K562 (cell line): ENCODE measurements around the gene DNAH5. TPM values are rescaled to one million over a fixed set of nuclear protein-coding genes. Genes with fewer than 3 reads are reported as not detected.

ENCODE experiments used
- ATAC-seq: fragments of 200-7000 bp; cut with Tn5 transposase; 3 replicates; pipeline ENCODE4 v1.9.1; 2020; ENCODE audit warnings: moderate library complexity
- BruUV-seq: library from RNA; stranded (reverse); fragments of 400-500 nt; replicated peaks from 2 replicates; lab custom pipeline; 2021; lab: Mats Ljungman, UMichigan
- CTCF ChIA-PET: fragments of 300-600 bp; formaldehyde crosslinking; extraction: SDS; loops from one replicate; lab custom pipeline; 2021; ENCODE audit warnings: low intra/inter-chr PET ratio; lab: Yijun Ruan, JAX
- POLR2A ChIA-PET: fragments of 300-600, 350-650 bp; sonication (Branson Sonifier 250); formaldehyde crosslinking; extraction: SDS; loops from one replicate; lab custom pipeline; 2021; ENCODE audit warnings: antibody characterized with exemption, inconsistent platforms; lab: Yijun Ruan, JAX
- DNase-seq, 4 experiments: peaks; one replicate each; pipeline versions ENCODE4 v3.0.0 to v3.0.0-alpha.2; 2011 to 2018; ENCODE audit warnings: low spot score in 3 of 4, mixed read lengths in 3 of 4; ENCODE audit errors: extremely low read depth in 1 of 4
- FAIRE-seq: peaks from 2 replicates; lab custom pipeline; 2011; peaks lifted over from hg19 to GRCh38; lab: Jason Lieb, UNC
- H2AFZ ChIP-seq: 2 replicates; pipeline ENCODE4 v1.6.0; 2011; ENCODE audit warnings: low read depth, low read length, control low read depth, inconsistent platforms
- H3K27ac ChIP-seq: fragments of 200-600 bp; 3 replicates; pipeline ENCODE4 v1.8.0; 2011; ENCODE audit warnings: low read depth, mild to moderate bottlenecking, control low read depth, inconsistent platforms, low read length, moderate library complexity, mixed read lengths; ENCODE audit errors: extremely low read depth
- H3K27me3 ChIP-seq, 2 experiments: fragments of 300-600 bp in 1 of 2; 2 replicates in 1 of 2; 3 replicates in 1 of 2; pipeline versions ENCODE4 v1.6.0 to v1.8.0; 2011; ENCODE audit warnings: inconsistent platforms in 2 of 2, low read length in 2 of 2, mild to moderate bottlenecking in 1 of 2, mixed read lengths in 1 of 2, moderate library complexity in 1 of 2; ENCODE audit not compliant: control insufficient read depth in 2 of 2, insufficient read depth in 2 of 2
- H3K36me3 ChIP-seq: fragments of 300-600 bp; 3 replicates; pipeline ENCODE4 v1.8.0; 2011; ENCODE audit warnings: mild to moderate bottlenecking, low read length, inconsistent platforms; ENCODE audit not compliant: control insufficient read depth, insufficient read depth
- H3K4me1 ChIP-seq, 2 experiments: fragments of 200-600 bp in 1 of 2; replicated peaks in 1 of 2; 2 replicates in 1 of 2; 3 replicates in 1 of 2; pipeline versions ENCODE4 v1.5.1 to v1.8.0; 2011; ENCODE audit warnings: inconsistent platforms in 2 of 2, low read length in 2 of 2, mild to moderate bottlenecking in 1 of 2, mixed read lengths in 1 of 2, moderate library complexity in 1 of 2; ENCODE audit not compliant: control insufficient read depth in 2 of 2, insufficient read depth in 2 of 2
- H3K4me2 ChIP-seq: 2 replicates; pipeline ENCODE4 v1.6.1; 2011; ENCODE audit warnings: low read length, control low read depth, inconsistent platforms, mixed read lengths; ENCODE audit not compliant: insufficient read depth
- H3K4me3 ChIP-seq: fragments of 200-600 bp; sonication (generic), shearing (Covaris generic); 2 replicates; pipeline ENCODE4 v1.5.1; 2016; ENCODE audit warnings: control low read depth, inconsistent platforms
- H3K79me2 ChIP-seq: fragments of 200-600 bp; 3 replicates; pipeline ENCODE4 v1.8.0; 2011; ENCODE audit warnings: low read length, inconsistent platforms; ENCODE audit not compliant: control insufficient read depth, insufficient read depth
- H3K9ac ChIP-seq, 2 experiments: 2 replicates each; pipeline versions ENCODE4 v1.6.0 to v1.6.1; 2011; ENCODE audit warnings: low read depth in 2 of 2, low read length in 2 of 2, control low read depth in 1 of 2, inconsistent platforms in 1 of 2, mild to moderate bottlenecking in 1 of 2, mixed read lengths in 1 of 2; ENCODE audit not compliant: insufficient read depth in 1 of 2
- H3K9me1 ChIP-seq: one replicate; pipeline ENCODE4 v1.6.0; 2011; ENCODE audit warnings: inconsistent platforms, mild to moderate bottlenecking, low read length, moderate library complexity; ENCODE audit not compliant: control insufficient read depth, insufficient read depth
- H3K9me3 ChIP-seq: replicated peaks from 2 replicates; pipeline ENCODE4 v1.5.1; 2011; ENCODE audit warnings: low read depth, low read length, inconsistent platforms; ENCODE audit not compliant: control insufficient read depth, insufficient read depth
- H4K20me1 ChIP-seq: replicated peaks from 2 replicates; pipeline ENCODE4 v1.6.1; 2011; ENCODE audit warnings: low read length, inconsistent platforms, mixed read lengths; ENCODE audit not compliant: control insufficient read depth, insufficient read depth
- ATF2 ChIP-seq: sonication (generic); formaldehyde crosslinking; IDR thresholded peaks from 2 replicates; pipeline ENCODE4 v1.8.1; 2022; ENCODE audit warnings: missing genetic modification reagents
- CBX8 ChIP-seq: fragments of 200-600 bp; sonication (generic); IDR thresholded peaks from 2 replicates; pipeline ENCODE4 v1.6.1; 2012; ENCODE audit warnings: borderline replicate concordance, mixed run types, low read depth, mild to moderate bottlenecking, moderate library complexity, mixed read lengths, low read length, control low read depth, inconsistent platforms; ENCODE audit not compliant: poor library complexity, severe bottlenecking; ENCODE audit errors: extremely low read depth
- EGR1 ChIP-seq: fragments of 450-650 bp; conservative IDR thresholded peaks from 2 replicates; pipeline ENCODE4 v1.6.1; 2017; ENCODE audit warnings: mild to moderate bottlenecking
- HES1 ChIP-seq: fragments of 450-650 bp; IDR thresholded peaks from 2 replicates; pipeline ENCODE4 v1.6.1; 2016; ENCODE audit warnings: low read depth, mild to moderate bottlenecking, moderate library complexity
- NBN ChIP-seq: fragments of 450-650 bp; IDR thresholded peaks from 2 replicates; pipeline ENCODE4 v1.6.1; 2016; ENCODE audit warnings: low read depth, mild to moderate bottlenecking
- NFYB ChIP-seq: IDR thresholded peaks from 2 replicates; pipeline ENCODE4 v1.6.1; 2011; ENCODE audit warnings: mild to moderate bottlenecking, moderate library complexity; ENCODE audit not compliant: insufficient read length; ENCODE audit errors: extremely low read depth
- NR3C1 ChIP-seq: sonication (generic); formaldehyde crosslinking; IDR thresholded peaks from 2 replicates; pipeline ENCODE4 v1.8.1; 2022; ENCODE audit warnings: missing genetic modification reagents
- RBM17 ChIP-seq: fragments of 200-400 bp; formaldehyde crosslinking; IDR thresholded peaks from 2 replicates; pipeline ENCODE4 v1.6.1; 2017; ENCODE audit warnings: low read depth, mild to moderate bottlenecking, low read length, borderline replicate concordance
- SETDB1 ChIP-seq: IDR thresholded peaks from one replicate; pipeline ENCODE4 v1.6.1; 2012; ENCODE audit warnings: low read length, control low read depth, inconsistent platforms
- SREBF1 ChIP-seq: fragments of 150-350 bp; IDR thresholded peaks from 2 replicates; pipeline ENCODE4 v1.6.1; 2014; ENCODE audit warnings: antibody characterized with exemption, low read depth, low read length, borderline replicate concordance
- ZBTB8A ChIP-seq: fragments of 450-650 bp; IDR thresholded peaks from 2 replicates; pipeline ENCODE4 v1.6.1; 2018; ENCODE audit warnings: mild to moderate bottlenecking, moderate library complexity; ENCODE audit not compliant: partially characterized antibody
- ZNF311 ChIP-seq: fragments of 250-450 bp; sonication (Bioruptor Pico); IDR thresholded peaks from 2 replicates; pipeline ENCODE4 v1.4.0; 2020; ENCODE audit warnings: mild to moderate bottlenecking, moderate library complexity
- ZNF431 ChIP-seq: sonication (generic); formaldehyde crosslinking; IDR thresholded peaks from 2 replicates; pipeline ENCODE4 v1.8.0; 2022; ENCODE audit warnings: mild to moderate bottlenecking, missing genetic modification reagents
- WGBS: fragments of 100-300 bp; shearing (Covaris generic); methylation state at CpG from one replicate; pipeline ENCODE4 v1.1.6; 2016; ENCODE audit warnings: low coverage, mixed read lengths; ENCODE audit not compliant: insufficient coverage; ENCODE audit errors: missing lambda C conversion rate; 5-methylcytosine and 5-hydroxymethylcytosine counted together
- in situ Hi-C: fragments of 300-500 bp; cut with MboI; formaldehyde crosslinking; loops from 4 replicates; pipeline ENCODE4 v1.15.0; 2018; ENCODE audit warnings: inconsistent platforms, mixed read lengths
- intact Hi-C: fragments of 100-400 bp; cut with micrococcal nuclease; formaldehyde crosslinking; loops from 2 replicates; pipeline ENCODE4 v1.14.2; 2022
- polyA plus RNA-seq, 8 experiments: library from polyadenylated mRNA; depleted of rRNA in 4 of 8; stranded (reverse) in 5 of 8; unstranded in 3 of 8; fragments of >200 nt; fragmentation: Nextera tagmentation in 2 of 8; fragmentation: Illumina TruSeq in 1 of 8; extraction: Ambion mirVana in 2 of 8; extraction: Trizol in 1 of 8; gene quantifications; 2 replicates each; pipeline versions ENCODE4 v1.2.1 to v1.2.3, GENCODE V29; 2011 to 2014; ENCODE audit warnings: inconsistent platforms in 1 of 8, missing spikeins in 1 of 8
- total RNA-seq, 7 experiments: library from RNA; depleted of rRNA in 6 of 7; stranded (reverse); fragments of >200 nt in 6 of 7; fragmentation: Illumina TruSeq in 2 of 7; extraction: Trizol in 2 of 7; gene quantifications; 2 replicates each; pipeline versions ENCODE4 v1.2.1 to v1.2.3, GENCODE V29; 2011 to 2021; ENCODE audit warnings: low replicate concordance in 1 of 7
- TF ChIP-seq, protein P1 (sequence below): fragments of 250-450 bp; sonication (Bioruptor Pico); IDR thresholded peaks from 2 replicates; pipeline ENCODE4 v1.8.0; 2021; ENCODE audit warnings: borderline replicate concordance, mild to moderate bottlenecking, moderate library complexity; ENCODE audit not compliant: poor library complexity, severe bottlenecking

DNAH5 gene
- total and polyA plus RNA-seq, 9 of the 15 experiments (the other 6 are each of a cell fraction or from before 2014, with no cell fraction given): 0.03 TPM; not detected in 8

DNA sequence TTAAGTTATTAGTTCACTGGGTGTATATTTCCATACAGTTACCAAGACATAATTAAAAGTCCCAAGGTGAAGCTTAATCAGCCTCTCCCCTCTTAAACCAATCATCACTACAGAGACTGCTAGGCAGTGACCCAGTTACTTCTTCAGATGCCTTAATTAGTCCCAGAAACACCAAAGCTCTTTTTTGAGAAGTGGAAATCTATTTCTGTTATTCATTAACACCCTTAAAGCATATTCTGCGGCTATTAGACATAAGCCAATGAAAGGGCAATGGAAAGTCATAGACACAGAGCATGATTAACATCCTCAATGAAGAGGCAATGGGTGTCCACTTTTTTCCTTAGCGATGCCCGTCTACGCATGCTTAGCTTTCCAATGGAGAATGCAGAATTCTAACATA, 48.3 kb upstream of the DNAH5 start:
- intact Hi-C loops: loop anchor here (10.0 kb wide), 1 partner anchor 92 kb away; no protein-coding TSS in a partner anchor
- Histone ChIP-seq H3K9me1 (no peaks in the 10 kb centered on the region), H3K4me2 (no peak overlapping the region), H3K27ac (no peak overlapping the region), H3K4me3 (no peak overlapping the region), H2AFZ (no peak overlapping the region), H3K79me2 (no peaks in the 10 kb centered on the region), H3K36me3 (no peaks in the 10 kb centered on the region), H3K4me1 (no peaks in the 10 kb centered on the region), H3K27me3 (peaks cover 5% of the 10 kb centered on the region in 2 experiments; a peak in 2 of 5 replicates), H3K9me3 (no peaks in the 10 kb centered on the region; the same call in 1 of the 2 replicates), H3K9ac (no peak overlapping the region), H4K20me1 (no peaks in the 10 kb centered on the region)
- ChIA-PET CTCF (no interaction called here), POLR2A (no interaction called here)
- TF ChIP-seq CBX8: no peak
- no peak for TF ChIP-seq HES1
- no peak for TF ChIP-seq SETDB1
- no peak for TF ChIP-seq NR3C1 (CRISPR knock-in tag)
- no peak for TF ChIP-seq RBM17
- TF ChIP-seq, protein P1, sequence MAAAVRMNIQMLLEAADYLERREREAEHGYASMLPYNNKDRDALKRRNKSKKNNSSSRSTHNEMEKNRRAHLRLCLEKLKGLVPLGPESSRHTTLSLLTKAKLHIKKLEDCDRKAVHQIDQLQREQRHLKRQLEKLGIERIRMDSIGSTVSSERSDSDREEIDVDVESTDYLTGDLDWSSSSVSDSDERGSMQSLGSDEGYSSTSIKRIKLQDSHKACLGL (CRISPR knock-in tag): no peak
- no peak for TF ChIP-seq NFYB
- no peak for TF ChIP-seq SREBF1
- no peak for TF ChIP-seq ZNF431 (CRISPR knock-in tag)
- no peak for TF ChIP-seq ZNF311 (CRISPR knock-in tag)
- no peak for TF ChIP-seq EGR1
- TF ChIP-seq ZBTB8A: no peak
- no peak for TF ChIP-seq NBN
- TF ChIP-seq ATF2 (CRISPR knock-in tag): no peak
- FAIRE-seq: no peak
- in situ Hi-C loops: loop anchor here (25.0 kb wide), 1 partner anchor 1020 kb away; no protein-coding TSS in a partner anchor
- ATAC-seq: no peak
- DNase-seq: no peak
- BruUV-seq: no TSS peak
- 8% methylated on average over 4 of the region's 4 CpGs for WGBS
